RWPE2 (cell line): ENCODE data around the gene NT5M.
A peak's percentile ranks its signal among the peaks of the same experiment; 100 is the strongest.

ENCODE experiments used
- ATAC-seq: fragments of 200-7000 bp; cut with Tn5 transposase; 3 replicates; pipeline ENCODE4 v1.9.1; 2021; ENCODE audit warnings: low read depth
- DNase-seq: peaks from one replicate; pipeline ENCODE4 v3.0.0-alpha.2; 2020; ENCODE audit warnings: low spot score
- H3K27ac ChIP-seq: fragments of 450-650 bp; 2 replicates; pipeline ENCODE4 v1.5.1; 2017; ENCODE audit warnings: mild to moderate bottlenecking; ENCODE audit not compliant: poor library complexity, severe bottlenecking
- H3K27me3 ChIP-seq: fragments of 250-450 bp; sonication (Bioruptor Pico); 2 replicates; pipeline ENCODE4 v1.5.1; 2021; ENCODE audit warnings: mild to moderate bottlenecking, moderate library complexity; ENCODE audit not compliant: insufficient read depth, poor library complexity, severe bottlenecking
- H3K36me3 ChIP-seq: fragments of 250-450 bp; sonication (Bioruptor Pico); 2 replicates; pipeline ENCODE4 v1.5.1; 2020; ENCODE audit warnings: low read depth, mild to moderate bottlenecking, moderate library complexity
- H3K4me1 ChIP-seq: fragments of 250-450 bp; sonication (Bioruptor Pico); 2 replicates; pipeline ENCODE4 v1.5.1; 2021; ENCODE audit warnings: mild to moderate bottlenecking, moderate library complexity; ENCODE audit not compliant: insufficient read depth, poor library complexity, severe bottlenecking
- H3K4me3 ChIP-seq: fragments of 250-450 bp; sonication (Bioruptor Pico); 2 replicates; pipeline ENCODE4 v1.5.1; 2021; ENCODE audit warnings: mild to moderate bottlenecking, moderate library complexity; ENCODE audit not compliant: severe bottlenecking
- H3K9me3 ChIP-seq: fragments of 250-450 bp; sonication (Bioruptor Pico); 2 replicates; pipeline ENCODE4 v1.5.1; 2021; ENCODE audit warnings: mild to moderate bottlenecking, moderate library complexity; ENCODE audit not compliant: severe bottlenecking
- TF ChIP-seq, protein P1 (sequence below): fragments of 450-650 bp; IDR thresholded peaks from one replicate; pipeline ENCODE4 v1.5.1; 2017; ENCODE audit warnings: mild to moderate bottlenecking, moderate library complexity; ENCODE audit not compliant: poor library complexity, severe bottlenecking

The NT5M gene

DNA sequence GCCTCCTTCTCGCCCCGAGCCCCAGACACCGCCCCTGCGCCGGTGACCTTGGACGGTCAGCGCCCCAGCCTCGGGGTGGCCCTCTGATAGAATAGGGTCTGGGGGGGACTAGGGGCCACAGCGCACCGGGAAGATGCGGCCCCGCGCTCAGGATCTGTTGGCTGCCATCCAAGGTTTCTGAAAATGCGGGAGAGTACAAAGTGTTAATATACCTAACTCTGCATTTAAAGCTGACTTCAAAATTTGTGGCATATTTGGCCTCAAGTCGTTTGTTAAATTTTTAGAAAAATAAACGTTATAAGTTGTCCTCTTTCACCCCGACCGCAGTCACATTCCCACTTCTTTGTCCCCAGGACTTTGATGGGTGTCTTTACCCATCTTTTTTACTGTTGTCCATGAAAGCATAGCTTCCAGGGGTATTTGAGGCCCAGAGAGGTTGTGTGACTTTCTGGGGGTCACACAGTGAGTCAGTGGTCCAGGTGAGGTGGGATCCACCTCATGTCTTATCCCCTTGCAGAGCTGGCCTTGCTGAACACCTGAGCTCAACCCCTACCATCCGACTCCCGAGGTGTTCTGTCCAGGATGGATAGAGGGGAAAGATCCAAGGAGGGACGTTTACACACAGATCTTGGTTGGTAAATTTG is 796 bp downstream of the NT5M start:
- TF ChIP-seq, protein P1, sequence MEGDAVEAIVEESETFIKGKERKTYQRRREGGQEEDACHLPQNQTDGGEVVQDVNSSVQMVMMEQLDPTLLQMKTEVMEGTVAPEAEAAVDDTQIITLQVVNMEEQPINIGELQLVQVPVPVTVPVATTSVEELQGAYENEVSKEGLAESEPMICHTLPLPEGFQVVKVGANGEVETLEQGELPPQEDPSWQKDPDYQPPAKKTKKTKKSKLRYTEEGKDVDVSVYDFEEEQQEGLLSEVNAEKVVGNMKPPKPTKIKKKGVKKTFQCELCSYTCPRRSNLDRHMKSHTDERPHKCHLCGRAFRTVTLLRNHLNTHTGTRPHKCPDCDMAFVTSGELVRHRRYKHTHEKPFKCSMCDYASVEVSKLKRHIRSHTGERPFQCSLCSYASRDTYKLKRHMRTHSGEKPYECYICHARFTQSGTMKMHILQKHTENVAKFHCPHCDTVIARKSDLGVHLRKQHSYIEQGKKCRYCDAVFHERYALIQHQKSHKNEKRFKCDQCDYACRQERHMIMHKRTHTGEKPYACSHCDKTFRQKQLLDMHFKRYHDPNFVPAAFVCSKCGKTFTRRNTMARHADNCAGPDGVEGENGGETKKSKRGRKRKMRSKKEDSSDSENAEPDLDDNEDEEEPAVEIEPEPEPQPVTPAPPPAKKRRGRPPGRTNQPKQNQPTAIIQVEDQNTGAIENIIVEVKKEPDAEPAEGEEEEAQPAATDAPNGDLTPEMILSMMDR = no peak
- peak overlapping the region; percentile 98 for H3K4me3 ChIP-seq
- DNase-seq (no peak), ATAC-seq (no peak)
- no peaks in the 10 kb centered on the region for H3K36me3 ChIP-seq
- no peaks in the 10 kb centered on the region for H3K9me3 ChIP-seq
- peak overlapping the region; percentile 9 for H3K27ac ChIP-seq
- H3K4me1 ChIP-seq = peaks cover 4% of the 10 kb centered on the region
- no peaks in the 10 kb centered on the region for H3K27me3 ChIP-seq

DNA sequence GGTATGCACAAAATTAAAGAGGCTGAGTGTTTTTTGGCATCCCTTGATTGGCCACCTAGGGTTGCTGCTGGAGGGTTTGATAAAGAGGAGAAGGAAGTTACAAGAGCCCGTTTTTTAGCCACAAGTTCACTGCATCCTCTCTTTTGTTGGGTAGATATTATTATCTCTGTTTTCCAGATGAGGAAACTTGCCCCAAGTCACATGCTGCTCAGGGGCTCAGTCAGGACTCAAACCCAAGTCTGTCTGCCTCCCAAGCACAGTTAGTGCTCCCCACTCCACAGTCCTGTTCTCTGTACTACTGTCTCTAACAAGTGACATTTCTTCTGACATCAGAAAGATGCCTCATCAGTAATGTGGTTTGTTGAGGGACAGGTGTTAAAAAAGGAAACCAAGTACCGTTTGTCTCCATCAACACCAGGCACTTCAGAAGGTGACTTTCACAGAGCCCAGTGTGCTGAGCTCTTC is 1.4 kb downstream of the NT5M start:
- H3K4me1 ChIP-seq = peaks cover 4% of the 10 kb centered on the region
- H3K27me3 ChIP-seq = no peaks in the 10 kb centered on the region
- ATAC-seq = no peak
- no peaks in the 10 kb centered on the region for H3K9me3 ChIP-seq
- no peak overlapping the region for H3K27ac ChIP-seq
- DNase-seq = no peak
- H3K36me3 ChIP-seq = no peaks in the 10 kb centered on the region
- H3K4me3 ChIP-seq = no peak overlapping the region
- TF ChIP-seq, protein P1 = no peak

GRCh38 chr17:17305281-17305801 is 2.2 kb downstream of the NT5M start:
- Histone ChIP-seq H3K36me3 (no peaks in the 10 kb centered on the region), H3K4me3 (no peak overlapping the region), H3K27me3 (no peaks in the 10 kb centered on the region), H3K4me1 (peaks cover 4% of the 10 kb centered on the region), H3K27ac (no peak overlapping the region), H3K9me3 (no peaks in the 10 kb centered on the region)
- TF ChIP-seq, protein P1 = no peak
- ATAC-seq = no peak
- DNase-seq = no peak

- peaks cover under 1% of the 10 kb centered on the region for H3K4me1 ChIP-seq
Observed at GRCh38 chr17:17309356-17309755, 6.2 kb downstream of the NT5M start.

More at GRCh38 chr17:17309356-17309755, 6.2 kb downstream of the NT5M start:
- Histone ChIP-seq H3K27me3 (no peaks in the 10 kb centered on the region), H3K36me3 (no peaks in the 10 kb centered on the region), H3K9me3 (no peaks in the 10 kb centered on the region), H3K4me3 (no peak overlapping the region), H3K27ac (no peak overlapping the region)
- no peak for ATAC-seq
- TF ChIP-seq, protein P1 = no peak
- no peak for DNase-seq
